ENCODE measurements around the gene UFSP1. TPM values are rescaled to one million over a fixed set of nuclear protein-coding genes. Genes with fewer than 3 reads are reported as not detected.

UFSP1 gene
- total RNA-seq, 1 donor from 2014 or later = 0.53 TPM

DNA sequence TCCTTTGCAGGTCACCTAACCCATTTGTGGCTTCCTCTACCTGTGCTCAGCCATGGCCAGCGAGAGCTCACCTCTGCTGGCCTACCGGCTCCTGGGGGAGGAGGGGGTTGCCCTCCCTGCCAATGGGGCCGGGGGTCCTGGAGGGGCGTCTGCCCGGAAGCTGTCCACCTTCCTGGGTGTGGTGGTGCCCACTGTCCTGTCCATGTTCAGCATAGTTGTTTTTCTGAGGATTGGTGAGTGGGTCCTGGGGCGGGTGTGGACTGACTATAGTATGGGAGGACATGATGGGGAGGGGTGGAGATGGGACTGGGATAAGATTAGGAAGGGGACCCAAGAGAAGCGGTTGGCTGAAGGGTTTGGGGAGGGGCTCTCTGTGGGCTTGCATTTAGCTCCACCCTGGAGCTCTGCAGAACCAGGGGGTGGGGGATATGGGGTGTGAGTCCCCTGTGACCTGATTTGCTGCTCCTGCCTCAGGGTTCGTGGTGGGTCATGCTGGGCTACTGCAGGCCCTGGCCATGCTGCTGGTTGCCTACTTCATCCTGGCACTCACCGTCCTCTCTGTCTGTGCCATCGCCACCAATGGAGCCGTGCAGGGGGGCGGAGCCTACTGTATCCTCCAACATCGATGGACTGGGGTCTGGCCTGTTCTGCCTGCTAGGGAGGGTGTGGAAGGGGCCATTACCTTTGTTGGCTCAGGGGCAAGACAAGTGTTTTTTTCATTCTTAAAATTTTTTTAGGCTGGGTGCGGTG, 35.2 kb downstream of the UFSP1 start:
- Histone ChIP-seq H3K27ac (no peak overlapping the region), H3K27me3 (no peaks in the 10 kb centered on the region), H3K4me1 (peaks cover 3 to 8% of the 10 kb centered on the region in 2 donors), H3K9me3 (no peaks in the 10 kb centered on the region), H3K4me3 (no peak overlapping the region), H3K36me3 (peaks cover 4 to 6% of the 10 kb centered on the region in 2 donors)
- TF ChIP-seq, protein P1, sequence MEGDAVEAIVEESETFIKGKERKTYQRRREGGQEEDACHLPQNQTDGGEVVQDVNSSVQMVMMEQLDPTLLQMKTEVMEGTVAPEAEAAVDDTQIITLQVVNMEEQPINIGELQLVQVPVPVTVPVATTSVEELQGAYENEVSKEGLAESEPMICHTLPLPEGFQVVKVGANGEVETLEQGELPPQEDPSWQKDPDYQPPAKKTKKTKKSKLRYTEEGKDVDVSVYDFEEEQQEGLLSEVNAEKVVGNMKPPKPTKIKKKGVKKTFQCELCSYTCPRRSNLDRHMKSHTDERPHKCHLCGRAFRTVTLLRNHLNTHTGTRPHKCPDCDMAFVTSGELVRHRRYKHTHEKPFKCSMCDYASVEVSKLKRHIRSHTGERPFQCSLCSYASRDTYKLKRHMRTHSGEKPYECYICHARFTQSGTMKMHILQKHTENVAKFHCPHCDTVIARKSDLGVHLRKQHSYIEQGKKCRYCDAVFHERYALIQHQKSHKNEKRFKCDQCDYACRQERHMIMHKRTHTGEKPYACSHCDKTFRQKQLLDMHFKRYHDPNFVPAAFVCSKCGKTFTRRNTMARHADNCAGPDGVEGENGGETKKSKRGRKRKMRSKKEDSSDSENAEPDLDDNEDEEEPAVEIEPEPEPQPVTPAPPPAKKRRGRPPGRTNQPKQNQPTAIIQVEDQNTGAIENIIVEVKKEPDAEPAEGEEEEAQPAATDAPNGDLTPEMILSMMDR (IDR thresholded peaks at IDR 0.05) = no peak
- intact Hi-C loops (cut with DNase I) = loop anchor here (5.0 to 10.0 kb wide), 3 partner anchors 127 to 372 kb away; partner anchors contain the start of gene NYAP1
- DNase-seq (ENCODE audit: low spot score in 2 of 2) = no peak

DNA sequence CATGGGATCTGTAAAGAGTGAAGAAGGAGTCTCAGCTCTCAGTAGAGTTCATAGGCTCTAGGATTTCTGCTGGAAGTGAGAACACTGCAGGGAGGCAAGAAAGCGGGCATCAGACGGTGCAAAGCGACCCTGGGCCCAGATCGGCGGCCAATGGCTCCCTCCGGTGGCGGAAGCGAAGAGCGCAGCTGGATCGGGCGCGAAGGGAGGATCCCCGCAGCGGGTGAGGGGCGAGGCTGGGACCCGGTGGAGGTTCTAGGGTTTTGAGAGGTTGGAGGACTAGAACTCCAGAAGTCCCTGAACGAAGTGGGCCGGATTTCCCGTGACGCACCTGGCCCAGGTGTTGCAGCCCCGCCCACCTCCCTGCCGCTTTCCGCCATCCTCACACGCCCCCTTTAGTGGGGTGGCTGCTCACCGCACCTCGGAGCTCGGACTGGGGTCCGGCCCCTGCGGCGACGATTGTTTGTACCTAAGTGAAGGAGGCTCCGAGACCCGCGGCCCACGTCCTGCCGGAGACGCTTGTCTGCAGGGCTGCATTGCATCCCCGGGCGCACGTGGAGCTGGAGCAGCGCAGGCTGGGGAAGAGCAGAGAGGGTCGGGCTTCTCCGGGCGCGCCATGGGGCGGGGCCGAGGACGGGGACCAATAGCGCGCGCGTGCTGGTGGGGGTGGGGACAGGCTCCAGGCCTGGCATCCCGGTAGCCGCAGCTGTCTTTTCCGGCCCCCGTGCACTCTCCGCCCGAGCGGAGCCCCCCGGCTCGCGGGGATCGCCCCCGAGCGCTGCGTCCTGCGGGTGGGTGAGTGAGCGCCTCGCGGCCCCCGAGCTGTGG, 37.3 kb downstream of the UFSP1 start, which contains the start of gene SLC12A9:
SLC12A9 (plus strand) TSS at position 666 of the 825 bp plus-strand sequence. CDS start 1,485 bp downstream, outside the sequence.
- peak within 1 kb of the TSS; percentile 69 to 82 for H3K4me3 ChIP-seq
- TF ChIP-seq, protein P1 (IDR thresholded peaks at IDR 0.05) = peak; percentile 90 to 93 (median 90)
- DNase-seq (ENCODE audit: low spot score in 2 of 2) = peak; percentile 55 to 93
- peaks cover 3 to 8% of the 10 kb centered on the region in 2 donors for H3K4me1 ChIP-seq
- H3K27me3 ChIP-seq = no peaks in the 10 kb centered on the region
- peaks cover 4 to 6% of the 10 kb centered on the region in 2 donors for H3K36me3 ChIP-seq
- H3K9me3 ChIP-seq = no peaks in the 10 kb centered on the region
- peak within 1 kb of the TSS; percentile 77 to 85 for H3K27ac ChIP-seq
- intact Hi-C loops (cut with DNase I) = loop anchor here (1.0 to 10.0 kb wide), 7 partner anchors 14 to 370 kb away; partner anchors contain the start of gene NYAP1

DNA sequence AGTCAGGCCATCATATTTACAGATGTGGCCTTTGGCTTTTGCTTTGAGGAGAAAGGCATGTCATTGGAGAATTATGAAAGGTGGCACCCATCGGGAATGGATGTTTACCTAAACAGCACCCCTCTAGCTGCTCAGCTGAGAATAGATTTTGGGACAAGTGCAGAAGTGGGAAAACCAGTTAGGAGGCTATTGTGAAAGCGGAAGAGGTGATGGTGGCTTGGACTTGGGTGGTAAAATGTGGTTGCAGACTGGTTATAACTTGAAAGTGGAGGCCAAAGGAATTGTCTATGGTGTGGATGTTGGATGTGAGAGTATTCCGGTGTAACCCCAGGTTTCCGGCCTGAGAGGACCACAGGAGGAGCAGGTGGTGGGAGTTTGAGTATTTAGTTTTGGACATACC, 42.2 kb downstream of the UFSP1 start:
- no peak overlapping the region for H3K4me3 ChIP-seq
- peaks cover 3% of the 10 kb centered on the region in 2 donors for H3K4me1 ChIP-seq
- H3K27me3 ChIP-seq = no peaks in the 10 kb centered on the region
- no peak for DNase-seq (ENCODE audit: low spot score in 2 of 2)
- H3K36me3 ChIP-seq = no peaks in the 10 kb centered on the region
- H3K27ac ChIP-seq = no peak overlapping the region
- TF ChIP-seq, protein P1 (IDR thresholded peaks at IDR 0.05) = no peak
- intact Hi-C loops (cut with DNase I) = no loop called here
- no peaks in the 10 kb centered on the region for H3K9me3 ChIP-seq

DNA sequence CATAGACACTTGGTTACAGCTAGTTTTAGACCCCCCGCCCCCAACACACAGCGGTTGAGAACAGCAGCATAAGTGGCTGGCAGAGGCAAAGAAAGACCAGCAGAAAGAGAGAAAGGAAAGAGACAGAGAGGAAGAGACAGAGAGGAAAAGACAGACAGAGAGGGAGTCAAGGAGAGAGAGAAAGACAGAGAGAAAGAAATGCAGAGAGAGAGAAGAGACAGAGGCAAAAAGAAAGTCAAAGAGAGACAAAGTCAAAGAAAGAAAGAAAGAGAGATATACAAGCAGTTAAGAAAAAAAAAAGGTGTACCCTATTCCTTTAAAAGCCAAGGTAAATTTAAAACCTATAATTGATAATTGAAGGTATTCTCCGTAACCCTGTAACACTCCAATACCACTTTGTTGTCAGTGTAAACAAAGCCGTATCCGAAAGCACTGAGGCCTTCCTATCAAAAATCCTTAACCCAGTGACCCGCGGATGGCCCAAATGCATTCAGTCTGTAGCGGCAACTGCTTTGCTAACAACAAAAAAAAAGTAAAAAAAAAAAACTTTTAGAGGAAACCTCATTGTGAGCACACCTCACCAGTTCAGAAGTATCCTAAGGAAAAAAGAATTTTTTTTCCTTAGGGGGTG, 48.9 kb downstream of the UFSP1 start:
- Histone ChIP-seq H3K4me1 (peaks cover 0 to 3% of the 10 kb centered on the region in 2 donors), H3K4me3 (no peak overlapping the region), H3K36me3 (no peaks in the 10 kb centered on the region), H3K9me3 (no peaks in the 10 kb centered on the region), H3K27ac (no peak overlapping the region), H3K27me3 (no peaks in the 10 kb centered on the region)
- TF ChIP-seq, protein P1 (IDR thresholded peaks at IDR 0.05) = no peak
- DNase-seq (ENCODE audit: low spot score in 2 of 2) = no peak
- intact Hi-C loops (cut with DNase I) = no loop called here

DNA sequence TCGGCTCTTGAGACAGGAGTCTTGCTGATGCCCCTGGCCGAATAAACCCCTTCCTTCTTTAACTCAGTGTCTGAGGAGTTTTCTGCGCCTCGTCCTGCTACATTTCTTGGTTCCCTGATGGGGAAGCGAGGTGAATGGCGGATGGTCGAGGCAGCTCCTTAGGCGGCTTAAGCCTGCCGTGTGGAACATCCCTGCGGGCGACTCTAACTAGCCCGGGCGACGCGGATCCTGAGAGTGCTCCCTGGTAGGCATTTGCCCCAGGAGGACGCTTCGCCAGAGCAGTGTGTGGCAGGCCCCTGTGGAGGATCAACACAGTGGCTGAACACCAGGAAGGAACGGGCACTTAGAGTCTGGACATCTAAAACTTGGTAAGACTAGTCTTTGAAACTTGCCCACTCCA, 50.2 kb downstream of the UFSP1 start:
- H3K9me3 ChIP-seq = no peaks in the 10 kb centered on the region
- no peaks in the 10 kb centered on the region for H3K36me3 ChIP-seq
- intact Hi-C loops (cut with DNase I) = loop anchor here (5.0 kb wide), 1 partner anchor 132 kb away; the partner anchor contains the start of gene POP7
- no peak overlapping the region for H3K4me3 ChIP-seq
- H3K27ac ChIP-seq = no peak overlapping the region
- TF ChIP-seq, protein P1 (IDR thresholded peaks at IDR 0.05) = no peak
- no peaks in the 10 kb centered on the region for H3K27me3 ChIP-seq
- H3K4me1 ChIP-seq = peaks cover 0 to 3% of the 10 kb centered on the region in 2 donors
- no peak for DNase-seq (ENCODE audit: low spot score in 2 of 2)
